Astrocyte of the hippocampus (primary cell): ENCODE measurements around the gene EML1.

Experiments
- DNase-seq: peaks from one replicate; pipeline ENCODE4 v3.0.0; 2011; ENCODE audit warnings: low read depth, low spot score

The EML1 gene

DNA sequence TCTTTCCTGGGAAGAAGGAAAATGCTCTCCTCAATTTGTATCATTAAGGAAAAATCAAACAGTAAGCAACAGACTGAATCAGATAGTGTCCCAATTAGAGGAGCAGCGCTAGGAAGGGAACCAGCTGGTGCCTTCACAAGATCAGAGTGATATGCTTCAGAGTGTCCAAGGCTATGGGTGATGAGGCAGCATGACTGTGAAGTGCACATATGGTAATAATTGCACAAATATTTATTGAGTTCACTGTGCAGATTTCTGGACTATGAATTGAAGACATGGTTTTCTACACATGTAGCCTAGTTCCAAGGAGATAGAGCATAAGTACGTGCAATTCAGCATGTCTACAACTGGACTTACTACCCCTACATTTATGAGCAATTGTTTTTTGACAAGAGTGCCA is 193.2 kb downstream of the EML1 start:
- DNase-seq: no peak

DNA sequence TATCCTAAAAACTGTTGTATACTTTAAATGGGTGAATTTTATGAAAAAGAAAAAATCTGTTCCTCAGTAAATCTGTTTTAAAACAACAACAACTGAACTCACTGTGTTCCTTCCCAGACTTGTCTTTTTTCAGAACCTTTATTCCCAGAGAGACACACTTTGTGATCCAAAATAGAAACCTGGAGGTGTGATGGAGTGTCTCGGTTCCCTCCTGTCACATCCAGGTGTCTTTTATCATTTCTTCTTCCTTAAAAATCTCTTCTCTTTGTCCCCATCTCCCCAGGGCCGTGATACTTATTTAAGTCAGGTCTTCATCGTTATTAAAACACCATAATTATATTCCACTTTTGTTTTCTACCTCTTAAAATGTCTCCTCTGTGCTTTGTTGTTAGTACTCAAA is 195.8 kb downstream of the EML1 start:
- DNase-seq: no peak

DNA sequence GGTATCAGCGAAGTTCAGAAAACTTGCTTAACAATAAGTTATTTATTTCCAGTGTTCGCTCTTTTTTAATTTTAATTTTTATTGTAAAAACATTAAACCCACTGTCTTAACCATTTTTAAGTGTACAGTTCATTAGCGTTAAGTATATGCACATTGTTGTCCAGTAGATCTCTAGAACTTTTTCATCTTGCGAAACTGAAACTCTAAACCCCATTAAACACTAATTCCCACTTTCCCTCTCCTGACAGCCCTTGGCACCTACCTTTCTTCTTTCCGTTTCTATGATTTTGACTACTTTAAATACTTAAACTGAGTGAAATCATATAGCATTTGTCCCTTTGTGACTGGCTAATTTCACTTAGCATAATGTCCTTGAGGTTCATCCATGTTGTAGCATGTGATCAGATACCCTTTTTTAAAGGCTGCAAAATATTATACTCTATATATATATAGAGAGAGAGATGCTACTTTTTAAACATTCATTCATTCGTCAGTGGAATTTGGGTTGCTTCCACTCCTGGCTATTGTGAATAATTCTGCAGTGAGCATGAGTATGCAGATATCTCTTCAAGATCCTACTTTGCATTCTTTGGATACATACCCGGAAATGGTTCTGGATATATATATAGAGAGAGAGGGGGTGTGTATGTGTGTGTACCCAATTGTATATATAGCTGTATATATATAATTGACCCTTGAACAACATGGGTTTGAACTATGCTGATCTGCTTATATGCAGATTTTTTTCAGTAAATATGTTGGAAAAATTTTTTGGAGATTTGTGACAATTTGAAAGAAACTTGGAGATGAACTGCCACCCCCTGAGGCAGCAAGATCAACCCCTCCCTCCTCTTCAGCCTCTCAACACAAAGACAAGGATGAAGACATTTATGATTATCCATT is 197.3 kb downstream of the EML1 start:
- no peak for DNase-seq

DNA sequence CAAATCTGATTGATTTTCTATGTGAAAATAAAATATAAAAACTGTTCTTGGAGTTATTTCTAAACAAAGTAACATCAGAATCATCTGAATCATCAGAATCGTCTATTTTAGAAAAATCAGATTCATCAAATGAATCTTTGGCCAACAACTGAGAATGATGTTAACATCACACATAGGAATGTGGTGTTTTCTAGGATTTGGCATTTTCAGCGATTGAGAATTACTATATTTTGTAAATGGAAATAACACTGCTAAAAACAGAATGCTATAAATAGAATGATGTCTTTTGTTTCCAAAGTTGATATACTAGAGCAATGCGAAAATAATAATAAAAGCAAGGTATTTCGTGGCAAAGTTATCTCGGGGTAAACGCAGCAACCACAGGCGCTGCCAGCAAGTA is 198.1 kb downstream of the EML1 start:
- DNase-seq: no peak
